ENCODE data around the gene MAT2A.
"Not testable (repeated sequence)": the region's sequence is repeated elsewhere in the genome, so short reads cannot be mapped to it uniquely, and the experiment has no call there.

MAT2A gene

GRCh38 chr2:85580206-85580605 is 41.2 kb downstream of the MAT2A start:
- DNase-seq = no peak

GRCh38 chr2:85582492-85582891 is 43.5 kb downstream of the MAT2A start:
- no peak for DNase-seq

GRCh38 chr2:85583667-85584353 is 44.8 kb downstream of the MAT2A start:
- DNase-seq = peak; percentile 58

GRCh38 chr2:85584354-85584856 is 45.4 kb downstream of the MAT2A start, which contains the start of gene VAMP5:
VAMP5 (plus strand) TSS chr2:85584431; CDS start chr2:85584491, 60 bp downstream.
- peak; percentile 34 for DNase-seq

- DNase-seq = peak; percentile 44
Observed at GRCh38 chr2:85584857-85585780, 46.2 kb downstream of the MAT2A start.

- no peak for DNase-seq
Observed at GRCh38 chr2:85585781-85586105, 46.8 kb downstream of the MAT2A start.

GRCh38 chr2:85588236-85588635 is 49.3 kb downstream of the MAT2A start:
- DNase-seq = no peak

- DNase-seq = no peak
Observed at GRCh38 chr2:85588645-85589044, 49.7 kb downstream of the MAT2A start.

GRCh38 chr2:85589181-85589580 is 50.2 kb downstream of the MAT2A start:
- no peak for DNase-seq

GRCh38 chr2:85589982-85590791 is 51.2 kb downstream of the MAT2A start:
- DNase-seq = no peak

- DNase-seq = no peak
Observed at GRCh38 chr2:85590950-85591349, 52.0 kb downstream of the MAT2A start.

- DNase-seq = no peak
Observed at GRCh38 chr2:85591563-85591962, 52.6 kb downstream of the MAT2A start.

- DNase-seq = not testable (repeated sequence)
Observed at GRCh38 chr2:85592299-85592698, 53.3 kb downstream of the MAT2A start.

- DNase-seq = no peak
Observed at GRCh38 chr2:85593023-85593422, 54.1 kb downstream of the MAT2A start.

Data from stimulated activated CD4-positive, alpha-beta T cell treated with anti-CD3 and anti-CD28 coated beads, Interleukin-15, amount 100 ng/mL, for 24 hours (primary cell).